Vagina (tissue), 2 donors: Measurements from ENCODE around the gene COL23A1. TPM values are rescaled to one million over a fixed set of nuclear protein-coding genes. Genes with fewer than 3 reads are reported as not detected.

Source experiments
- DNase-seq, 2 donors: peaks; one replicate each; pipeline ENCODE4 v3.0.0-alpha.2; 2017; ENCODE audit errors: extremely low spot score in 2 of 2
- H3K27ac ChIP-seq: fragments of 200-600 bp; sonication (generic); one replicate; pipeline ENCODE4 v1.5.1; 2019
- H3K27me3 ChIP-seq: fragments of 200-600 bp; sonication (generic); one replicate; pipeline ENCODE4 v1.5.1; 2019
- H3K36me3 ChIP-seq, 2 donors: fragments of 200-600 bp; sonication (generic); one replicate each; pipeline ENCODE4 v1.5.1; 2017 to 2019
- H3K4me1 ChIP-seq: fragments of 200-600 bp; sonication (generic); one replicate; pipeline ENCODE4 v1.5.1; 2019
- H3K4me3 ChIP-seq, 2 donors: fragments of 200-600 bp; sonication (generic); 1 replicate in 1 of 2; 2 replicates in 1 of 2; pipeline ENCODE4 v1.5.1; 2016 to 2019
- H3K9me3 ChIP-seq: fragments of 200-600 bp; sonication (generic); one replicate; pipeline ENCODE4 v1.5.1; 2019
- POLR2A ChIP-seq, 2 donors: fragments of 450-650 bp; IDR thresholded peaks; one replicate each; pipeline ENCODE4 v1.6.1; 2017; ENCODE audit warnings: antibody characterized with exemption in 2 of 2, mild to moderate bottlenecking in 2 of 2, moderate library complexity in 2 of 2
- POLR2AphosphoS5 ChIP-seq, 2 donors: sonication (generic); formaldehyde crosslinking; IDR thresholded peaks; one replicate each; pipeline ENCODE4 v1.9.0; 2017; ENCODE audit warnings: antibody characterized with exemption in 2 of 2, mild to moderate bottlenecking in 2 of 2, low read depth in 1 of 2; ENCODE audit not compliant: insufficient read depth in 1 of 2
- intact Hi-C: fragments of 100-400 bp; cut with DNase I; formaldehyde crosslinking; loops from one replicate; pipeline ENCODE4 v1.15.1; 2023
- total RNA-seq: library from RNA; depleted of rRNA; stranded (reverse); fragments of >200 nt; gene quantifications from one replicate; pipeline ENCODE4 v1.2.3, GENCODE V29; 2016
- TF ChIP-seq, protein P1 (sequence below), 3 experiments: fragments of 450-650 bp in 2 of 3; fragments of 200-600 bp in 1 of 3; sonication (generic) in 1 of 3; IDR thresholded peaks; one replicate each; pipeline ENCODE4 v1.5.1; 2017 to 2019; ENCODE audit warnings: antibody characterized with exemption in 3 of 3, mild to moderate bottlenecking in 2 of 3, moderate library complexity in 2 of 3

Gene COL23A1
- total RNA-seq, 1 donor from 2014 or later: 3.7 TPM

DNA sequence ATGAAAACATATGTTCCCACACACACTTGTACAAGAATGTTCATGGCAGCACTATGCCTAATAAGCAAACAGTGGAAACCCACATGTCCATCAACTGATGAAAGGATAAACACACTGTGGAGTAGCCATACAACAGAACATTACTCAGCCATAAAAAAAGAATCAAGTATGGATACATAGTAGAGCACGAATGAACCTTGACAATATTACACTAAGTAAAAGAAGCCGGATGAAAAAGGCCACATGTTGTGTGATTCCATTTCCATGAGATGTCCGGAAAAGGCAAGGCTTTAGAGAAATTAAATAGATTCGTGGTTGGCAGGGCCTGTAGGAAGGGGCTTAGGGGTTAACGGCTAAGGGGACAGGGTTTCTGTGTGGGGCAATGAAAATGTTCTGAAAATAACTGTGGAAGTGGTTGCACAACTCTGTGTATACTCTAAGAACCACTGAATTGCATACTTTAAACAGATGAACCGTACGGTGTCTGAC lies 51.4 kb downstream of the COL23A1 start:
- Histone ChIP-seq H3K27me3 (no peaks in the 10 kb centered on the region), H3K27ac (no peak overlapping the region), H3K4me3 (no peak overlapping the region), H3K4me1 (no peaks in the 10 kb centered on the region), H3K36me3 (no peaks in the 10 kb centered on the region), H3K9me3 (no peaks in the 10 kb centered on the region)
- no peak for DNase-seq
- intact Hi-C loops: no loop called here
- TF ChIP-seq POLR2A (IDR thresholded peaks at IDR 0.05) (no peak), POLR2AphosphoS5 (IDR thresholded peaks at IDR 0.05; ENCODE audit: insufficient read depth in 1 of 2, low read depth in 1 of 2) (no peak)
- TF ChIP-seq, protein P1, sequence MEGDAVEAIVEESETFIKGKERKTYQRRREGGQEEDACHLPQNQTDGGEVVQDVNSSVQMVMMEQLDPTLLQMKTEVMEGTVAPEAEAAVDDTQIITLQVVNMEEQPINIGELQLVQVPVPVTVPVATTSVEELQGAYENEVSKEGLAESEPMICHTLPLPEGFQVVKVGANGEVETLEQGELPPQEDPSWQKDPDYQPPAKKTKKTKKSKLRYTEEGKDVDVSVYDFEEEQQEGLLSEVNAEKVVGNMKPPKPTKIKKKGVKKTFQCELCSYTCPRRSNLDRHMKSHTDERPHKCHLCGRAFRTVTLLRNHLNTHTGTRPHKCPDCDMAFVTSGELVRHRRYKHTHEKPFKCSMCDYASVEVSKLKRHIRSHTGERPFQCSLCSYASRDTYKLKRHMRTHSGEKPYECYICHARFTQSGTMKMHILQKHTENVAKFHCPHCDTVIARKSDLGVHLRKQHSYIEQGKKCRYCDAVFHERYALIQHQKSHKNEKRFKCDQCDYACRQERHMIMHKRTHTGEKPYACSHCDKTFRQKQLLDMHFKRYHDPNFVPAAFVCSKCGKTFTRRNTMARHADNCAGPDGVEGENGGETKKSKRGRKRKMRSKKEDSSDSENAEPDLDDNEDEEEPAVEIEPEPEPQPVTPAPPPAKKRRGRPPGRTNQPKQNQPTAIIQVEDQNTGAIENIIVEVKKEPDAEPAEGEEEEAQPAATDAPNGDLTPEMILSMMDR (IDR thresholded peaks at IDR 0.05): no peak

DNA sequence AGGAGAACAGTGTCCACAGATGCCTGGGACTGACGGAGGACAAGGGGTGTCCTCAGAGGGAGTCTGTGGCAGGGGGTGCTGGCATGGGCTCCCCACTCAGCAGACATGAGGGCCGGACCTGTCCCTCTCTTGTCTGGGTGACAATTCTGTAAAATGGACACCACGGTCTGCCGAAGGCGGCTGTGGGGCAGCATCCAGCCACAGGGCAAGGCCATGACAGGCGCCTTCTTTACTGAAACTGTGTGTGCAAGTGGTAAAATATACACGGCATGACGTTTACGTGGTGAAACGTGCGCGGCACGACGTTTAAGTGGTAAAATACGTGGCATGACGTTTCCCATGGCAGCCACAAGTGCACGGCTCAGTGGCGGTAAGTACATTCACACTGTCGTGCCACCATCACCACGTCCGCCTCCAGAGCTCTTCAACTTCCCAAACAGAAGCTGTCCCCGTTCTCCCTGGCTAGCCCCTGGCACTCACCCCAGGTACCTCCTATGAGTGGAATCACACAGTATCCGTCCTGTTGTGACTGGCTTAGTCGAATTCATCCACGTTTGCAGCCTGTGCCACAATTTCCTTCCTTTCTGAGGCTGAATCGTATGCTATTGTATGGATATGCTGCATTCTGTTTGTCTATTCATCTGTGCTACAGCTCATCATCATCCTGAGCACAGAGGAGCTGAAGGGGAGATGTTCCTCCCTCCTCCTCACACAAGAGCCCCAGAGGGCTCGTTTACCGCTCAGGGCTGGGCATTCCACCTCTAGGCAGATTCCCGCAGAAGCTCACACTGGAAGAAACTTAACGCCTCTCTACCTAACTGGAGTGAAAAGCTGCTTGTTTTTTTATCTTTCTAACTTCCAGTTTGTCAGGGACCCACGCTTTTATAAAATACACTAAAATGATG lies 52.5 kb downstream of the COL23A1 start:
- no peaks in the 10 kb centered on the region for H3K36me3 ChIP-seq
- H3K27ac ChIP-seq: no peak overlapping the region
- intact Hi-C loops: no loop called here
- H3K4me3 ChIP-seq: no peak overlapping the region
- no peaks in the 10 kb centered on the region for H3K27me3 ChIP-seq
- DNase-seq: no peak
- no peaks in the 10 kb centered on the region for H3K4me1 ChIP-seq
- H3K9me3 ChIP-seq: no peaks in the 10 kb centered on the region
- TF ChIP-seq, protein P1 (IDR thresholded peaks at IDR 0.05): no peak
- TF ChIP-seq POLR2AphosphoS5 (IDR thresholded peaks at IDR 0.05; ENCODE audit: insufficient read depth in 1 of 2, low read depth in 1 of 2): no peak
- no peak for TF ChIP-seq POLR2A (IDR thresholded peaks at IDR 0.05)

DNA sequence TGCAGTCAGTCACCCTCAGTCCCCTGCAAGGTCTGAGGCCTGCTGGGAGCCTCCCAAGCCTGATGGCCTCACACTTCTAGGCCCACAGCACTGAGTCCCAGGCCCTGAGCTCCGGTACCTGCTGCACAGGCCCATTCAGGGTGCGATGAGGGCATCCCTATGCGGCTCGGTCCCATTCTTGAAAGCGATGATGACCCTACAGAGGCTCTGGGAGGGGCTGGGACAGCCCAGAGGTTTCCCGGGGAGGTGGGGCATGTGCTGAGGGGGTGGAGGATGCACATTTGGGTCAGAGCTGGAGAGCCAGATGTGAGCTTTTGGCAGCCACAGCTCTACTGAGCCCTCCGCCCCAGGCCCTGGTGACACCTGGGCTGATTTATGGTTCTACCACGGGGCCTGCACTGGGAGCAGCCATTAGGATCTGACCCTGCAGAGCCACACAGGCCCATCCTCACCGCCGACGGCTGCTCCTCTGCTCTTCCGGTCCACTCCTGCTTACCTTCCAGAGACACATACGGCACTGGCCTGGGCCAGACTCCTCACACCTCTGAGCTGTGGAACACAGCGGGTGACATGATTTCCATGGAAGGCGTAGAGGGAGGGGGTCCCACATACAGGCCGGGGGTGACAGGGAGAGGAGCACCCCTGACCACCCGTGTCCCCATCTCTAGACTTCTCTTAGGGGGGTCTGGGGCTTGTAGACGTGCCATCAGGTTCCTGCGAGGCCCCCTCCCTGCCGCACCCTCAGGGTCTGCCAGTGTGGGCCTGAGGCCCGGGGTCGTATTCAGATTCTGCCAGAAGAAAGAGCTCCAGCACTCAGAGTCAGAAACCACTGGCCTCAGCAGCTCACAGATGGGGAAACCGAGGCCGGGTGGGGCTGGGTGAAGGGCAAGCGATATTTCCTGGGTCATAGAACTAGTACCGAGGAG lies 53.4 kb downstream of the COL23A1 start:
- no peak for DNase-seq
- Histone ChIP-seq H3K27ac (no peak overlapping the region), H3K4me1 (no peaks in the 10 kb centered on the region), H3K27me3 (no peaks in the 10 kb centered on the region), H3K9me3 (no peaks in the 10 kb centered on the region), H3K36me3 (no peaks in the 10 kb centered on the region), H3K4me3 (no peak overlapping the region)
- TF ChIP-seq POLR2A (IDR thresholded peaks at IDR 0.05) (no peak), POLR2AphosphoS5 (IDR thresholded peaks at IDR 0.05; ENCODE audit: insufficient read depth in 1 of 2, low read depth in 1 of 2) (no peak)
- TF ChIP-seq, protein P1 (IDR thresholded peaks at IDR 0.05): no peak
- intact Hi-C loops: no loop called here

DNA sequence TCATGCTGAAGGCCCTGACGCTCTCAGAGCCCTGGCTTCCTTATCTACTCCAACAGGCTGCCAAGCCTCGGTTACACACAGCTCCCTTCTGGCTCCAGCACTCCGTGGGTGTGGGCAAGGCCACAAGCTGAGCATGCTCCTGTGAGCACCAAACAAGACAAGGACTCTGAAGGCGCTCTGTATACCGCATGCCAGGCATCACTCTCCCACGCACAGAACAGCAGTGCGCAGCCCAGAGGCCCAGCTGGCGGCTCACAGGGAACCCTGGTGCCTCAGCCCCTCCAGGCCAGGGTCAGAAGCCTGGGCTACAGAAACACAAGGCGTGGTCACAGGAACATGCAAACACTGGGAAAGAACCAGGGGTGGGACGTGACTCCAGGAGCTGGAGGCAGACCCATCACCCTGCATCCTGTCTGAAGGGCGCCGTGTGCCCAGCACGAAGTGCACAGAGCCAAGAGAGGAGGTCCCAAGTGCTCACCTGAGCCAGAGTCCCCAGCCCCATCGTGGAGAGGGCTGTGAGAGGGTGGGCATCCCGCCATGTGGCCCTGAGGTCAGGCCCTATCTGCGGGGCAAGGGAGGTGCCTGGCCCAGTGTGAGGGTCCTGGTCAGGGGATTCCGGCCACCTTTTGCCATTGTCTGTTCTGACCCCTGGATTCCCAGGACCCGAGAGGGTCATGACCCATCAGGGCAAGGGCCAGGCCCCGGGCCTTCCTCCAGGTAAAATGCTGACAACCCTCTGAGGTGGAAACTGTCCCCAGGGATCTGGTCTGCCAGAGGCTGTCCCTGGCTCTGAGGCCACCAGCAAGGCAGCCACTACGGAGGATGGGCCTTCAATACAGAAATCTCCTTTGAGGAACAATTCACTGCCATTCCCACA lies 54.7 kb downstream of the COL23A1 start:
- Histone ChIP-seq H3K4me3 (no peak overlapping the region), H3K4me1 (no peaks in the 10 kb centered on the region), H3K27ac (no peak overlapping the region), H3K27me3 (no peaks in the 10 kb centered on the region), H3K9me3 (no peaks in the 10 kb centered on the region), H3K36me3 (no peaks in the 10 kb centered on the region)
- TF ChIP-seq, protein P1 (IDR thresholded peaks at IDR 0.05): no peak
- TF ChIP-seq POLR2AphosphoS5 (IDR thresholded peaks at IDR 0.05; ENCODE audit: insufficient read depth in 1 of 2, low read depth in 1 of 2) (no peak), POLR2A (IDR thresholded peaks at IDR 0.05) (no peak)
- DNase-seq: no peak
- intact Hi-C loops: no loop called here
